ENCODE results near the gene ADNP. TPM values are rescaled to one million over a fixed set of nuclear protein-coding genes. Genes with fewer than 3 reads are reported as not detected.

The ADNP gene
- total and polyA plus RNA-seq, 2 of the 13 experiments (the other 11 are each of a cell fraction or from before 2014, with no cell fraction given) = 21.0 to 21.5 TPM

DNA sequence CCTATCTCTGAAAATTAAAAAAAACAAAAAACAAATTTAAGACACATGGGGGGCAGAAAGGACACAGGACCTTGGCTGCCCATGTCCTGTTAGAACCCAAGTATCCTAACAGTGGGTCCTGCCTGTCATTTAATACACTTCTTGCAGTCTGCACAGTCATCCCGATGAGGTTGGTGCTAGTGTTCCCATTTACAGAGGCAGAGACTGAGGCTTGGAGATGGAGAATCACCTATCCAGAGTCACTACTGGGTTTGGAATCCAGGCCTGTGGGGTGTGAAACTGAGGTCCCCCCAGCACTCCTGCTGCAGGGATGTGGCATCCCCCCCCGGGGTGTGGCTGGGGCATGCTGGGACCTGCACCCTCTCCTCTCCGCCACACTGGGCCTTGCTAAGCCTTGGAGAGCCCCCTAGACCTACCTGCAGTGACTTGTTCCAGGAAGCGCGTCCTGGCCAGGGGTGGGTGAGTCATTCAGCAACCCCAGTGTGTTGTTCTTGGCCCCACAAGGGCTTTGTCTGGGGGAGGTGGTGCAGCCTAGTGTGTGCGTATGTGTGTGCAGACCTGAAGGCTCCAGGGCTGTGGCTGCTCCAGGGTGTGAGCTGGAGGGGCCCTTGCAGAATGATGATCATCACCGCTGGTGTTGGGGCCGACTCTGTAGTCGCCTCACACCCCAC lies 86.7 kb downstream of the ADNP start:
- Histone ChIP-seq H3K9me3 (ENCODE audit: low read length) (no peaks in the 10 kb centered on the region), H3K27me3 (ENCODE audit: control insufficient read depth in 1 of 2, insufficient read depth in 2 of 2, low read length in 2 of 2) (no peaks in the 10 kb centered on the region), H3K79me2 (ENCODE audit: insufficient read depth, low read length) (no peaks in the 10 kb centered on the region), H4K20me1 (ENCODE audit: insufficient read depth, low read length) (no peaks in the 10 kb centered on the region), H3K36me3 (replicated peaks in 1 of 2; ENCODE audit: control insufficient read depth in 1 of 2, insufficient read depth in 2 of 2, low read length in 2 of 2) (no peaks in the 10 kb centered on the region), H3K9ac (ENCODE audit: insufficient read depth, low read depth, low read length) (no peak overlapping the region), H3K4me2 (ENCODE audit: low read depth, low read length) (no peak overlapping the region), H3K27ac (ENCODE audit: extremely low read length, insufficient read depth, low read length) (no peak overlapping the region), H3K4me1 (ENCODE audit: insufficient read depth, low read length) (peaks cover 20% of the 10 kb centered on the region), H2AFZ (ENCODE audit: low read length) (no peak overlapping the region), H3K4me3 (replicated peaks in 1 of 3; ENCODE audit: insufficient read depth in 1 of 3, low read depth in 2 of 3, low read length in 3 of 3) (no peak overlapping the region)
- FAIRE-seq = no peak
- BruUV-seq (replicated peaks) = no TSS peak
- in situ Hi-C loops (cut with HindIII; ENCODE audit: extremely low pct_ligation_motif_present, low pct_unique_long_range_greater_than_20kb) = no loop called here
- CTCF ChIA-PET (ENCODE audit: low intra/inter-chr PET ratio, low total read pairs) = no interaction called here
- peak; percentile 25 for DNase-seq (ENCODE audit: low spot score)
- POLR2A ChIA-PET = interaction anchor here (0.6 kb wide), 1 partner anchor 37 kb away, joined by 3 read pairs; no protein-coding TSS in a partner anchor
- ATAC-seq = no peak
- TF ChIP-seq ZNF629 (CRISPR knock-in tag; conservative IDR thresholded peaks at IDR 0.05) (0 out of 2 replicates have a peak, but pooled peaks have one; percentile 15), FOSL2 (CRISPR knock-in tag; IDR thresholded peaks at IDR 0.05) (peak; percentile 29; the same call in 1 of the 2 replicates), MTA3 (CRISPR knock-in tag; IDR thresholded peaks at IDR 0.05) (no peak)
- intact Hi-C loops (cut with micrococcal nuclease; ENCODE audit: unreplicated experiment) = no loop called here
- 89% methylated on average over 7 of the region's 9 CpGs for WGBS (ENCODE audit: low lambda C conversion rate)

DNA sequence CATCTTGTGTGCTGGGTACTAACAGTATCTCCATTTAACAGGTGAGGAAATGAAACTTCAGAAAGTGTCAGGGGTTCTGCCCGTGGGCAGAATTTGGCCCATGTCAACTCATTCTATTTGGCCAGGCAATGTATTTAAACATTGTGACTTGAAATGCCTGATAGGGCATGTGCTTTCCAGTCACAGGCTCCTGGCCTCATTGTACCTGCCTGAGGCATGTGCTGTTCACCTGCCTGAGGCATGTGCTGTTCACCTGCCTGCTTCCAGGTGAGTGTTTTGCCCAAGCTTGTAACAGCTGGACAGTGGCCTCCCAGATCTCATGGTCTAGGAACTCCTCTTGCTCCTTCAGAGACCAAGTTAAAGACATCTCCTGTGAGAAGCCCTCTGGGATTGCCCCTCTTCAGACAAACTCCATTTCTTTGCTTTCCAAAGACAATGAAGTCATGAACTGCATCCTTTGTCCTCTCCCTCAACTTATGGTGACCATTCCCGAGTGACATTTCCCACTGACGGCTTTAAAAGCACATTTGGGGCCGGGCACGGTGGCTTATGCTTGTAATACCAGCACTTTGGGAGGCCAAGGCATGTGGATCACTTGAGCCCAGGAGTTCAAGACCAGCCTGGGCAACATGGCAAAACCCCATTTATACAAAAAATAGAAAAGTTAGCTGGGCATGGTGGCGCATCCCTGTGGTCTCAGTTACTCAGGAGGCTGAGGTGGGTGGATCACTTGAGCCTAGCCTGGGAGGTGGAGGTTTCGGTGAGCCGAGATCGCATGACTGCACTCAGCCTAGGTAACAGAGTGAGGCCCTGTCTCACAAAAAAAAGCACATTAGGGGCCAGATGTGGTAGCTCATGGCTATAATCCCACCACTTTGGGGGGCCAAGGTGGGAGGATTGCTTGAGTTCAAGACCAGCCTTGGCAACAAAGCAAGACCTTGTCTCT lies 87.6 kb downstream of the ADNP start:
- H3K36me3 ChIP-seq (replicated peaks in 1 of 2; ENCODE audit: control insufficient read depth in 1 of 2, insufficient read depth in 2 of 2, low read length in 2 of 2) = no peaks in the 10 kb centered on the region
- POLR2A ChIA-PET = no interaction called here
- H3K4me2 ChIP-seq (ENCODE audit: low read depth, low read length) = no peak overlapping the region
- no peak for FAIRE-seq
- no peaks in the 10 kb centered on the region for H3K9me3 ChIP-seq (ENCODE audit: low read length)
- no peak for ATAC-seq
- no peak overlapping the region for H3K27ac ChIP-seq (ENCODE audit: extremely low read length, insufficient read depth, low read length)
- H4K20me1 ChIP-seq (ENCODE audit: insufficient read depth, low read length) = no peaks in the 10 kb centered on the region
- TF ChIP-seq, protein P1, sequence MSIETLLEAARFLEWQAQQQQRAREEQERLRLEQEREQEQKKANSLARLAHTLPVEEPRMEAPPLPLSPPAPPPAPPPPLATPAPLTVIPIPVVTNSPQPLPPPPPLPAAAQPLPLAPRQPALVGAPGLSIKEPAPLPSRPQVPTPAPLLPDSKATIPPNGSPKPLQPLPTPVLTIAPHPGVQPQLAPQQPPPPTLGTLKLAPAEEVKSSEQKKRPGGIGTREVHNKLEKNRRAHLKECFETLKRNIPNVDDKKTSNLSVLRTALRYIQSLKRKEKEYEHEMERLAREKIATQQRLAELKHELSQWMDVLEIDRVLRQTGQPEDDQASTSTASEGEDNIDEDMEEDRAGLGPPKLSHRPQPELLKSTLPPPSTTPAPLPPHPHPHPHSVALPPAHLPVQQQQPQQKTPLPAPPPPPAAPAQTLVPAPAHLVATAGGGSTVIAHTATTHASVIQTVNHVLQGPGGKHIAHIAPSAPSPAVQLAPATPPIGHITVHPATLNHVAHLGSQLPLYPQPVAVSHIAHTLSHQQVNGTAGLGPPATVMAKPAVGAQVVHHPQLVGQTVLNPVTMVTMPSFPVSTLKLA (IDR thresholded peaks at IDR 0.05) = peak; percentile 32; the same call in 1 of the 2 replicates
- TF ChIP-seq, protein P2, sequence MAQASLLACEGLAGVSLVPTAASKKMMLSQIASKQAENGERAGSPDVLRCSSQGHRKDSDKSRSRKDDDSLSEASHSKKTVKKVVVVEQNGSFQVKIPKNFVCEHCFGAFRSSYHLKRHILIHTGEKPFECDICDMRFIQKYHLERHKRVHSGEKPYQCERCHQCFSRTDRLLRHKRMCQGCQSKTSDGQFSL (CRISPR knock-in tag; IDR thresholded peaks at IDR 0.05) = no peak
- no peaks in the 10 kb centered on the region for H3K79me2 ChIP-seq (ENCODE audit: insufficient read depth, low read length)
- WGBS (ENCODE audit: low lambda C conversion rate) = 86% methylated on average over 9 of the region's 9 CpGs
- intact Hi-C loops (cut with micrococcal nuclease; ENCODE audit: unreplicated experiment) (no loop called here), in situ Hi-C loops (cut with HindIII; ENCODE audit: extremely low pct_ligation_motif_present, low pct_unique_long_range_greater_than_20kb) (no loop called here)
- H3K4me1 ChIP-seq (ENCODE audit: insufficient read depth, low read length) = peaks cover 10% of the 10 kb centered on the region
- H3K27me3 ChIP-seq (ENCODE audit: control insufficient read depth in 1 of 2, insufficient read depth in 2 of 2, low read length in 2 of 2) = no peaks in the 10 kb centered on the region
- no peak overlapping the region for H3K9ac ChIP-seq (ENCODE audit: insufficient read depth, low read depth, low read length)
- H2AFZ ChIP-seq (ENCODE audit: low read length) = no peak overlapping the region
- BruUV-seq (replicated peaks) = no TSS peak
- CTCF ChIA-PET (ENCODE audit: low intra/inter-chr PET ratio, low total read pairs) = no interaction called here
- DNase-seq (ENCODE audit: low spot score) = no peak
- H3K4me3 ChIP-seq (replicated peaks in 1 of 3; ENCODE audit: insufficient read depth in 1 of 3, low read depth in 2 of 3, low read length in 3 of 3) = no peak overlapping the region

Data from HepG2 (cell line).